PC-3 (cell line): ENCODE measurements around the gene DERL3. TPM values are rescaled to one million over a fixed set of nuclear protein-coding genes. Genes with fewer than 3 reads are reported as not detected.

Source experiments
- ATAC-seq: fragments of 200-7000 bp; cut with Tn5 transposase; 2 replicates; pipeline ENCODE4 v1.9.1; 2020; ENCODE audit warnings: mild to moderate bottlenecking, moderate library complexity
- BruUV-seq: library from RNA; stranded (reverse); fragments of 400-500 nt; replicated peaks from 2 replicates; lab custom pipeline; 2021; lab: Mats Ljungman, UMichigan
- CTCF ChIA-PET: fragments of 300-600 bp; sonication (Branson Sonifier 250); formaldehyde crosslinking; loops from one replicate; lab custom pipeline; 2022; ENCODE audit warnings: antibody characterized with exemption; lab: Charles Lee
- POLR2A ChIA-PET: fragments of 300-600 bp; sonication (Branson Sonifier 250); formaldehyde crosslinking; loops from one replicate; lab custom pipeline; 2022; ENCODE audit warnings: antibody characterized with exemption; ENCODE audit not compliant: unreplicated experiment; lab: Charles Lee
- DNase-seq: peaks from one replicate; pipeline ENCODE4 v3.0.0-alpha.2; 2015
- H2AFZ ChIP-seq: fragments of 300-600 bp; sonication (generic); 2 replicates; pipeline ENCODE4 v1.6.0; 2016; ENCODE audit warnings: antibody characterized with exemption, low read length
- H3F3A ChIP-seq: fragments of 300-600 bp; sonication (generic); one replicate; pipeline ENCODE4 v1.6.0; 2017; ENCODE audit warnings: antibody characterized with exemption, low read length, control low read depth, mild to moderate bottlenecking; ENCODE audit not compliant: unreplicated experiment
- H3K27ac ChIP-seq: fragments of 300-600 bp; sonication (generic); 2 replicates; pipeline ENCODE4 v1.5.1; 2016; ENCODE audit warnings: mild to moderate bottlenecking, low read length
- H3K27me3 ChIP-seq: fragments of 300-600 bp; sonication (generic); 2 replicates; pipeline ENCODE4 v1.6.1; 2016; ENCODE audit warnings: low read length, mixed read lengths
- H3K36me3 ChIP-seq: fragments of 300-600 bp; sonication (generic); 2 replicates; pipeline ENCODE4 v1.6.1; 2016; ENCODE audit warnings: low read depth, mixed run types, low read length, mixed read lengths
- H3K4me1 ChIP-seq: fragments of 300-600 bp; sonication (generic); 2 replicates; pipeline ENCODE4 v1.5.1; 2016; ENCODE audit warnings: low read length; ENCODE audit not compliant: insufficient read depth
- H3K4me2 ChIP-seq: fragments of 300-600 bp; sonication (generic); 2 replicates; pipeline ENCODE4 v1.6.0; 2016; ENCODE audit warnings: low read length
- H3K4me3 ChIP-seq: fragments of 300-600 bp; sonication (generic); 2 replicates; pipeline ENCODE4 v1.5.1; 2016; ENCODE audit warnings: mild to moderate bottlenecking, low read length, mixed read lengths
- H3K79me2 ChIP-seq: fragments of 300-600 bp; sonication (generic); 2 replicates; pipeline ENCODE4 v1.6.1; 2017; ENCODE audit warnings: low read length, mixed read lengths
- H3K9ac ChIP-seq: fragments of 300-600 bp; sonication (generic); 2 replicates; pipeline ENCODE4 v1.6.0; 2016; ENCODE audit warnings: mild to moderate bottlenecking, low read length
- H3K9me2 ChIP-seq: fragments of 300-600 bp; sonication (generic); replicated peaks from 2 replicates; pipeline ENCODE4 v1.6.1; 2016; ENCODE audit warnings: mixed run types, low read length, mixed read lengths
- H3K9me3 ChIP-seq: fragments of 300-600 bp; sonication (generic); 2 replicates; pipeline ENCODE4 v1.6.1; 2016; ENCODE audit warnings: low read length, mixed read lengths
- H4K20me1 ChIP-seq: fragments of 300-600 bp; sonication (generic); 2 replicates; pipeline ENCODE4 v1.6.1; 2016; ENCODE audit warnings: low read length, mixed read lengths
- CTCF ChIP-seq: fragments of 300-600 bp; sonication (generic); conservative IDR thresholded peaks from 2 replicates; pipeline ENCODE4 v1.5.1; 2017; ENCODE audit warnings: antibody characterized with exemption, low read depth, mild to moderate bottlenecking, low read length
- EZH2 ChIP-seq: fragments of 300-600 bp; sonication (generic); IDR thresholded peaks from one replicate; pipeline ENCODE4 v1.6.1; 2017; ENCODE audit warnings: antibody characterized with exemption, mild to moderate bottlenecking, low read length; ENCODE audit not compliant: unreplicated experiment
- EZH2phosphoT487 ChIP-seq: fragments of 300-600 bp; sonication (generic); IDR thresholded peaks from 2 replicates; pipeline ENCODE4 v1.6.1; 2018; ENCODE audit warnings: mild to moderate bottlenecking, antibody characterized with exemption, low read length, borderline replicate concordance
- intact Hi-C: fragments of 100-400 bp; cut with micrococcal nuclease; formaldehyde crosslinking; loops from 2 replicates; pipeline ENCODE4 v1.9.0; 2023
- total RNA-seq: library from RNA; depleted of rRNA; stranded (reverse); fragments of >200 nt; gene quantifications from 2 replicates; pipeline ENCODE4 v1.2.3, GENCODE V29; 2014

Gene DERL3
- total RNA-seq, 1 experiment from 2014 or later: not detected

- CTCF ChIA-PET: no interaction called here
- no peak overlapping the region for H3K27ac ChIP-seq
These were observed 42.3 kb downstream of the DERL3 start for GRCh38 chr22:23796461-23796860.

DNA sequence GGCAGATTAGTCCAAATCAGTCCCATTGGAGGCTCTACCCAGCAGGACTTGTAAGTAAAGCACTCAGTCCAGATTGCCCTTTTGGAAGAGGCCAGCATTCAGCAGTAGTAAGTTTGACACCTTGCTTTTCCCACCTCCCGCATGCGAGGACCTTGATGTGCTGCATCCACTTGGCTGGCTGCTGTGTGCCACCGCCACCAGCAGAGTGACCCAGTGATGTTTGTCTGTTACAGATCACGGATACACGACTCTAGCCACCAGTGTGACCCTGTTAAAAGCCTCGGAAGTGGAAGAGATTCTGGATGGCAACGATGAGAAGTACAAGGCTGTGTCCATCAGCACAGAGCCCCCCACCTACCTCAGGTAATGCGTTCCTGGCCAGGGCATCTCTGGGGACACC lies 45.5 kb downstream of the DERL3 start:
- no peak for TF ChIP-seq CTCF
- no peak for TF ChIP-seq EZH2
- TF ChIP-seq EZH2phosphoT487: no peak
- DNase-seq (no peak), ATAC-seq (no peak)
- Histone ChIP-seq H4K20me1 (peaks cover 18% of the 10 kb centered on the region), H3F3A (no peaks in the 10 kb centered on the region), H3K79me2 (peaks cover 38% of the 10 kb centered on the region), H3K4me2 (no peak overlapping the region), H3K4me1 (peaks cover 4% of the 10 kb centered on the region; the same call in 1 of the 2 replicates), H3K36me3 (peaks cover 4% of the 10 kb centered on the region; the same call in 1 of the 2 replicates), H3K4me3 (no peak overlapping the region), H3K9ac (no peak overlapping the region), H3K9me2 (no peaks in the 10 kb centered on the region), H3K27ac (no peak overlapping the region), H2AFZ (no peak overlapping the region), H3K27me3 (no peaks in the 10 kb centered on the region), H3K9me3 (no peaks in the 10 kb centered on the region)
- intact Hi-C loops: no loop called here
- no TSS peak for BruUV-seq
- ChIA-PET CTCF (no interaction called here), POLR2A (no interaction called here)

More at GRCh38 chr22:23796461-23796860, 42.3 kb downstream of the DERL3 start:
- no peak overlapping the region for H3K4me2 ChIP-seq
- H3K79me2 ChIP-seq: peaks cover 8% of the 10 kb centered on the region
- H3K4me3 ChIP-seq: no peak overlapping the region
- POLR2A ChIA-PET: no interaction called here
- BruUV-seq: no TSS peak
- intact Hi-C loops: no loop called here
- ATAC-seq (no peak), DNase-seq (no peak)
- H2AFZ ChIP-seq: no peak overlapping the region
- H3K36me3 ChIP-seq: peaks cover 8% of the 10 kb centered on the region; the same call in 1 of the 2 replicates
- no peak overlapping the region for H3K9ac ChIP-seq
- no peaks in the 10 kb centered on the region for H3K9me2 ChIP-seq
- no peaks in the 10 kb centered on the region for H3K27me3 ChIP-seq
- H3F3A ChIP-seq: no peaks in the 10 kb centered on the region
- no peaks in the 10 kb centered on the region for H3K9me3 ChIP-seq
- TF ChIP-seq CTCF (no peak), EZH2 (no peak), EZH2phosphoT487 (no peak)
- peaks cover 4% of the 10 kb centered on the region; the same call in 1 of the 2 replicates for H4K20me1 ChIP-seq
- no peaks in the 10 kb centered on the region for H3K4me1 ChIP-seq

- intact Hi-C loops: no loop called here
These were observed 46.8 kb downstream of the DERL3 start for GRCh38 chr22:23791738-23792645.

More at GRCh38 chr22:23791738-23792645, 46.8 kb downstream of the DERL3 start:
- no peak overlapping the region for H2AFZ ChIP-seq
- no peaks in the 10 kb centered on the region for H3K27me3 ChIP-seq
- POLR2A ChIA-PET: no interaction called here
- no peaks in the 10 kb centered on the region for H3K9me2 ChIP-seq
- no peaks in the 10 kb centered on the region for H3K9me3 ChIP-seq
- H4K20me1 ChIP-seq: peaks cover 28% of the 10 kb centered on the region
- no peak overlapping the region for H3K4me3 ChIP-seq
- BruUV-seq: no TSS peak
- CTCF ChIA-PET: no interaction called here
- peaks cover 9% of the 10 kb centered on the region; the same call in 1 of the 2 replicates for H3K4me1 ChIP-seq
- DNase-seq: no peak
- H3F3A ChIP-seq: no peaks in the 10 kb centered on the region
- TF ChIP-seq EZH2: no peak
- TF ChIP-seq CTCF: no peak
- no peak for TF ChIP-seq EZH2phosphoT487
- no peak overlapping the region for H3K27ac ChIP-seq
- H3K4me2 ChIP-seq: no peak overlapping the region
- no peak overlapping the region for H3K9ac ChIP-seq
- no peak for ATAC-seq
- peaks cover 4% of the 10 kb centered on the region; the same call in 1 of the 2 replicates for H3K36me3 ChIP-seq
- H3K79me2 ChIP-seq: peaks cover 49% of the 10 kb centered on the region
